Mammary epithelial cell (primary cell): ENCODE measurements around the gene TNS4.

Experiments
- CTCF ChIP-seq, 2 donors: IDR thresholded peaks in 1 of 2; conservative IDR thresholded peaks in 1 of 2; 2 replicates each; pipeline ENCODE4 v1.5.1; 2011 to 2012; ENCODE audit warnings: inconsistent platforms in 2 of 2, low read length in 2 of 2, mild to moderate bottlenecking in 2 of 2, control low read depth in 1 of 2, low read depth in 1 of 2; ENCODE audit not compliant: insufficient read depth in 1 of 2; ENCODE audit errors: extremely low read depth in 1 of 2
- EZH2 ChIP-seq: IDR thresholded peaks from 2 replicates; pipeline ENCODE4 v1.6.1; 2012; ENCODE audit warnings: low read length, inconsistent platforms, borderline replicate concordance

- TF ChIP-seq CTCF (conservative IDR thresholded peaks at IDR 0.05 in 1 of 2, IDR thresholded peaks at IDR 0.05 in 1 of 2; ENCODE audit: extremely low read depth in 1 of 2, insufficient read depth in 1 of 2, low read depth in 1 of 2, low read length in 2 of 2), result no peak
- TF ChIP-seq EZH2, result no peak
These were observed 8.9 kb upstream of the TNS4 start for GRCh38 chr17:40510328-40510648.
